ENCODE measurements around the gene ZNF664. TPM values are rescaled to one million over a fixed set of nuclear protein-coding genes. Genes with fewer than 3 reads are reported as not detected.

The ZNF664 gene
- total and polyA plus RNA-seq, 8 donors = 23.0 to 72.7 (median 56.7) TPM

DNA sequence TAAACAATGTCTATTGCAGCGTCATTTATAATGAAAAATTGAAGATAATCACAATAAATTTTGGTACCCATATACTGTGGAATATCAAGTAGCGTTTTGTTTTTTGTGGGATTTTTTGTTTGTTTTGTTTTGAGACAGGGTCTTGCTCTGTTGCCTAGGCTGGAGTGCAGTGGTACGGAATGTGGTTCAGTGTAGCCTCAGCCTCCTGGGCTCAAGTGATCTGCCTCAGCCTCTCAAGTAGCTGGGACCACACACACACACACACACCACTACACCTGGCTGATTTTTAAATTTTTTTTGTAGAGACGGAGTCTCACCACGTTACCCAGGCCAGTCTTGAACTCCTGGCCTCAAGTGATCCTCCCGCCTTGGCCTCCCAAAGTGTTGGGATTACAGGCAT is 6.6 kb downstream of the ZNF664 start:
- Histone ChIP-seq H3K4me1 (peaks cover 1 to 11% (median 11%) of the 10 kb centered on the region in 3 donors), H3K27me3 (no peaks in the 10 kb centered on the region), H3K4me3 (no peak overlapping the region), H3K36me3 (no peaks in the 10 kb centered on the region), H3K9me3 (no peaks in the 10 kb centered on the region), H3K27ac (no peak overlapping the region)
- whole genome bisulfite sequencing, 2 donors = 94% methylated on average over 6 of the region's 6 CpGs
- DNase-seq (no peak), ATAC-seq (no peak), FAIRE-seq (no peak)
- TF ChIP-seq, protein P1, sequence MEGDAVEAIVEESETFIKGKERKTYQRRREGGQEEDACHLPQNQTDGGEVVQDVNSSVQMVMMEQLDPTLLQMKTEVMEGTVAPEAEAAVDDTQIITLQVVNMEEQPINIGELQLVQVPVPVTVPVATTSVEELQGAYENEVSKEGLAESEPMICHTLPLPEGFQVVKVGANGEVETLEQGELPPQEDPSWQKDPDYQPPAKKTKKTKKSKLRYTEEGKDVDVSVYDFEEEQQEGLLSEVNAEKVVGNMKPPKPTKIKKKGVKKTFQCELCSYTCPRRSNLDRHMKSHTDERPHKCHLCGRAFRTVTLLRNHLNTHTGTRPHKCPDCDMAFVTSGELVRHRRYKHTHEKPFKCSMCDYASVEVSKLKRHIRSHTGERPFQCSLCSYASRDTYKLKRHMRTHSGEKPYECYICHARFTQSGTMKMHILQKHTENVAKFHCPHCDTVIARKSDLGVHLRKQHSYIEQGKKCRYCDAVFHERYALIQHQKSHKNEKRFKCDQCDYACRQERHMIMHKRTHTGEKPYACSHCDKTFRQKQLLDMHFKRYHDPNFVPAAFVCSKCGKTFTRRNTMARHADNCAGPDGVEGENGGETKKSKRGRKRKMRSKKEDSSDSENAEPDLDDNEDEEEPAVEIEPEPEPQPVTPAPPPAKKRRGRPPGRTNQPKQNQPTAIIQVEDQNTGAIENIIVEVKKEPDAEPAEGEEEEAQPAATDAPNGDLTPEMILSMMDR (IDR thresholded peaks at IDR 0.05) = no peak
- intact Hi-C loops (cut with DNase I) = no loop called here

DNA sequence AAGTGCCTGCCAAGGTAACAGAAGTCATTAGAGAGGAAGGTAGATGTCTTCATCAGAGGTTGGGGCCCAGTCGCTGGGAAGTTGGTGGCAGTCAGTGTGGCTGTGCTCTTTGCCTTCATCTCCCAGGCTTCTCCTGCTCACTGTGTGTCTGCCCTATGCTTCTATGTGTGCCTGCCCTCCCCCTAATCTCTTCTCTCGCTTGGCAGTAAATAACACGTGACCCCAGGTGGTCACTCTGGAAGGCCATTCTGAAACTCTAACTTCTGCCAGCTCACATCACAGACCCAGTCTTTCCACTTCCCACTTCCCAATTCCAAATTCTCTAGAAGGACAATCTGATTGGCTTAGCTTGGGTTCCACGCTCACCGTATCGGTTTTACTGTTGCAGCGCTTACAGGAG is 9.3 kb downstream of the ZNF664 start:
- H3K4me1 ChIP-seq = peaks cover 0 to 11% (median 11%) of the 10 kb centered on the region in 3 donors
- TF ChIP-seq, protein P1 (IDR thresholded peaks at IDR 0.05) = no peak
- ATAC-seq (peak; percentile 59 to 86 (median 70)), DNase-seq (peak in 1 of 6 donors; percentile 25), FAIRE-seq (no peak)
- H3K36me3 ChIP-seq = no peaks in the 10 kb centered on the region
- 41 to 45% methylated on average over 7 of the region's 7 CpGs for WGBS, 2 donors
- intact Hi-C loops (cut with DNase I) = loop anchor here in 2 of 3 donors (5.0 to 10.0 kb wide), 2 partner anchors 75 to 77 kb away; no protein-coding TSS in a partner anchor
- H3K27me3 ChIP-seq = no peaks in the 10 kb centered on the region
- no peak overlapping the region for H3K27ac ChIP-seq
- H3K4me3 ChIP-seq = no peak overlapping the region
- H3K9me3 ChIP-seq = no peaks in the 10 kb centered on the region

DNA sequence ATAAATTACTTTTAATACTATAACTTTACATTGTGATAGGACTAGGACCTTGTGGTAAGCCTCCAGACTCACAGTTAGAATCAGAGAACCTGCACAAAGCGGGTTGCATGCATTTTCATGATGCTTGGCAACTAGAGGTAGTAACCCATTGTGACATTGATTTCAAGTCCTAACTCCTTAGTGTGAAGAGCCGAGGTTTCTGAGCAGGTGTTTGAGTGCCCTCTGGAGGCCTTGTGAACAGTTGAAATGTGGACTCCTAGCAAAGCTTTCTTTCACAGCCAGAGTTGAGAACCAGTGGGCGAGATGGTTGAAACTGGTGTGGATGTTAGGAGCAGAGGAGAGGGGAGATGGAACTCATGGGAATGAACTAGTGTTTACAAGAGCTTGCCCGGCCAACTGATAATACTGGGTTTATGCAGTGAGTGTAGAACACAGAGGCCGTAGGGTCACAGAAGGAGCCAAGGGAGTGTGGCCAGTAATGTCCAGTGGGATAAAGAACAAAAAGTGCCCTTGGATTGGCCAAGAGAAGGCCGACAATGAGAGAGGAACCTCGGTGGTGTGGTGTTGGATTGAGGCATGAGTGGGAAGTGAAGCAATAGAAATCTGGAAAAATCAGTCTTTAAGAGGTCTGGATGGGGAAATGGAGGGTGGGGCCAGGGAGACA is 10.9 kb downstream of the ZNF664 start:
- FAIRE-seq (no peak), DNase-seq (peak in 2 of 6 donors; percentile 27 to 55), ATAC-seq (peak; percentile 76 to 90 (median 89))
- Histone ChIP-seq H3K27me3 (no peaks in the 10 kb centered on the region), H3K4me1 (peaks cover 0 to 11% (median 11%) of the 10 kb centered on the region in 3 donors), H3K27ac (no peak overlapping the region), H3K4me3 (no peak overlapping the region), H3K9me3 (no peaks in the 10 kb centered on the region), H3K36me3 (no peaks in the 10 kb centered on the region)
- TF ChIP-seq, protein P1 (IDR thresholded peaks at IDR 0.05) = peak in 3 of 4 donors; percentile 38 to 43 (median 40)
- intact Hi-C loops (cut with DNase I) = loop anchor here in 2 of 3 donors (5.0 to 10.0 kb wide), 2 partner anchors 77 to 79 kb away; no protein-coding TSS in a partner anchor
- 36% methylated on average over 7 of the region's 7 CpGs for WGBS, 2 donors

DNA sequence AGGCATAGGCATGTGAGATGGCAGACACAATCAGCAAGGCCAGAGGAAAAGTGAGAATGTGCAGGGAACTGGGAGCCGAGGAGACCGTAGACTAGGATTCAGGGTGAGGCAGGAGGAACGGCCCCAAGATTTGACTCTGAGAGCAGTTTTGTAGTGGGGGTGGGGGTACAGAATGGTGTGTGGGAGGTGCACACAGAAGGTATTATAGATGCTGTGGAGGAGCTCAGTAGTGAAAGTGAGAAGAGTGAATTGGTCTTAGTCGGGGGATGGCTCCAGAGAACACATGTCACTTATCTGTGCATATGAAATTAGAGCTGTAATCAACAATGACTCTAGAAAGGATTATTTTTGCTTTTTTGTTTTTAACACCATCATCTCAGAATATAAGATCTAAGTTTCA is 11.9 kb downstream of the ZNF664 start:
- WGBS, 2 donors = 77 to 84% methylated on average over 4 of the region's 4 CpGs
- Histone ChIP-seq H3K4me3 (no peak overlapping the region), H3K9me3 (no peaks in the 10 kb centered on the region), H3K27me3 (no peaks in the 10 kb centered on the region), H3K36me3 (no peaks in the 10 kb centered on the region), H3K4me1 (peaks cover 0 to 16% (median 15%) of the 10 kb centered on the region in 3 donors), H3K27ac (no peak overlapping the region)
- DNase-seq (no peak), ATAC-seq (no peak), FAIRE-seq (no peak)
- TF ChIP-seq, protein P1 (IDR thresholded peaks at IDR 0.05) = no peak
- intact Hi-C loops (cut with DNase I) = loop anchor here in 2 of 3 donors (5.0 to 10.0 kb wide), 2 partner anchors 78 to 80 kb away; no protein-coding TSS in a partner anchor

Data from pancreas (tissue), 10 donors.